ENCODE measurements around the gene WNK1. TPM values are rescaled to one million over a fixed set of nuclear protein-coding genes. Genes with fewer than 3 reads are reported as not detected.

The WNK1 gene
- total and polyA plus RNA-seq, 2 of the 8 experiments (the other 6 are each of a cell fraction or from before 2014, with no cell fraction given) = 88.2 to 157 TPM

GRCh38 chr12:739349-739748 lies 13.0 kb upstream of the WNK1 start:
- Histone ChIP-seq H4K91ac (replicated peaks; ENCODE audit: insufficient read length, low read length) (no peak overlapping the region), H3K27ac (ENCODE audit: low read depth, low read length) (no peak overlapping the region), H3K56ac (replicated peaks; ENCODE audit: insufficient read length, low read depth, low read length) (no peak overlapping the region), H2BK5ac (ENCODE audit: low read depth, low read length) (no peak overlapping the region), H2BK12ac (ENCODE audit: low read depth, low read length) (no peak overlapping the region), H3K9me3 (ENCODE audit: insufficient read depth in 2 of 2, low read depth in 1 of 2, low read length in 1 of 2) (no peaks in the 10 kb centered on the region), H2AFZ (ENCODE audit: low read length) (no peak overlapping the region), H2BK15ac (ENCODE audit: low read length) (no peak overlapping the region), H3K27me3 (replicated peaks in 1 of 4; ENCODE audit: control insufficient read depth in 3 of 4, extremely low read depth in 1 of 4, insufficient read depth in 3 of 4, low read length in 3 of 4) (no peaks in the 10 kb centered on the region), H3K4me1 (replicated peaks in 1 of 4; ENCODE audit: control insufficient read depth in 3 of 4, insufficient read depth in 4 of 4, low read length in 3 of 4) (no peaks in the 10 kb centered on the region), H3K4ac (replicated peaks; ENCODE audit: insufficient read length, low read depth, low read length) (no peak overlapping the region), H2BK120ac (replicated peaks; ENCODE audit: low read depth, low read length) (no peak overlapping the region), H3K36me3 (ENCODE audit: control insufficient read depth in 2 of 4, insufficient read depth in 4 of 4, low read length in 3 of 4) (no peaks in the 10 kb centered on the region), H3K79me2 (ENCODE audit: control insufficient read depth in 1 of 2, insufficient read depth in 2 of 2, low read length in 2 of 2) (no peaks in the 10 kb centered on the region), H2BK20ac (ENCODE audit: low read length) (no peak overlapping the region), H3K23me2 (ENCODE audit: low read depth, low read length) (no peaks in the 10 kb centered on the region), H3K4me2 (ENCODE audit: insufficient read depth in 1 of 2, low read depth in 2 of 2, low read length in 2 of 2) (no peak overlapping the region), H3K9ac (replicated peaks in 1 of 4; ENCODE audit: extremely low read depth in 1 of 4, low read depth in 3 of 4, low read length in 3 of 4) (no peak overlapping the region), H3K23ac (ENCODE audit: insufficient read length) (no peak overlapping the region), H3K4me3 (ENCODE audit: extremely low read depth in 1 of 4, insufficient read depth in 2 of 4, low read depth in 3 of 4, low read length in 4 of 4) (no peak overlapping the region), H3K79me1 (ENCODE audit: low read depth, low read length) (no peaks in the 10 kb centered on the region), H3K18ac (ENCODE audit: extremely low read depth, low read length) (no peak overlapping the region), H4K5ac (ENCODE audit: insufficient read length, low read depth, low read length) (no peak overlapping the region), H3K14ac (ENCODE audit: insufficient read length) (no peak overlapping the region), H4K20me1 (replicated peaks in 1 of 2; ENCODE audit: control insufficient read depth in 1 of 2, insufficient read depth in 2 of 2, low read length in 2 of 2) (no peaks in the 10 kb centered on the region), H2AK5ac (ENCODE audit: low read depth, low read length) (no peak overlapping the region), H4K8ac (ENCODE audit: extremely low read depth, insufficient read depth, low read length) (no peak overlapping the region)
- TF ChIP-seq SAP30 (IDR thresholded peaks at IDR 0.05; ENCODE audit: insufficient read depth, insufficient replicate concordance, low read length) (no peak), TBP (IDR thresholded peaks at IDR 0.05; ENCODE audit: low read depth, low read length) (no peak), SP4 (IDR thresholded peaks at IDR 0.05; ENCODE audit: low read length) (no peak), TAF7 (optimal IDR thresholded peaks at IDR 0.05; ENCODE audit: borderline replicate concordance, low read depth, low read length) (no peak), NRF1 (IDR thresholded peaks at IDR 0.05; ENCODE audit: low read depth, low read length) (no peak), EGR1 (IDR thresholded peaks at IDR 0.05; ENCODE audit: borderline replicate concordance, low read depth, low read length) (no peak)
- WGBS, 2 experiments (ENCODE audit: extremely low coverage in 1 of 2, insufficient coverage in 1 of 2, insufficient read length in 1 of 2, insufficient replicate concordance in 2 of 2, low coverage in 1 of 2, low lambda C conversion rate in 2 of 2, missing lambda C conversion rate in 1 of 2) = 84% methylated on average over 9 of the region's 9 CpGs; no CpG with 5 or more reads in 1 of the 2 experiments
- DNase-seq (ENCODE audit: low read depth in 1 of 2, low spot score in 2 of 2) = no peak
- ChIA-PET CTCF (ENCODE audit: partially characterized antibody) (interaction anchor here (1.3 to 1.8 kb wide), 3 partner anchors 12 to 169 kb away, joined by 5 to 6 read pairs (median 5); no protein-coding TSS in a partner anchor), POLR2A (ENCODE audit: partially characterized antibody) (interaction anchor here (0.9 to 1.2 kb wide), 2 partner anchors 11 to 17 kb away, joined by 3 to 6 read pairs; no protein-coding TSS in a partner anchor)
- no peak for FAIRE-seq

All from H1 (cell line).